ENCODE data around the gene FHIT.
"Not testable (repeated sequence)": the region's sequence is repeated elsewhere in the genome, so short reads cannot be mapped to it uniquely, and the experiment has no call there.

The FHIT gene

GRCh38 chr3:59808446-59808845, 1442.8 kb downstream of the FHIT start:
- no peak for DNase-seq

DNA sequence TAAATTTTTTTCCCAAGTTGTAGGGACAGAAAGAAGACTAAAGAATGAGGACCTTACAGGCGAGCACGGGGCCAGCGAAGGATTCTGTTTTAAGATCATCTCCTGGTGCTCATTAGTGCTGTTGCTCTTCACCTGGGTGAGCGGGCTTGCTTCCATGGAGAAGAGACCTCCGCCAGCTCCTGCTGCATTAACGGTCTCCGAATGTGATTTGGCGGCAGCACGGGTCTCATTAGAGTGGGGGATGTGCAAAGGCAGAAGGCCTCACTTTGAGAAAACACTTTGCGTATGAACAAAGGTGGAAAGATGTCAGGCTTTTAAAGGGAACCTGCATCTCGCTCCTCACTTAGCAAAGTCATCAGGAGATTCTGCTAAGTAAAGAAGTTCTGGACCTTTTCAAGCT, 1448.0 kb downstream of the FHIT start:
- no peak for DNase-seq

- not testable (repeated sequence) for DNase-seq
These were observed 1448.8 kb downstream of the FHIT start for GRCh38 chr3:59802453-59802852.

- no peak for DNase-seq
These were observed 1449.2 kb downstream of the FHIT start for GRCh38 chr3:59802045-59802444.

GRCh38 chr3:59800481-59800880, 1450.8 kb downstream of the FHIT start:
- DNase-seq, result no peak

GRCh38 chr3:59798372-59799086, 1452.7 kb downstream of the FHIT start:
- no peak for DNase-seq

DNA sequence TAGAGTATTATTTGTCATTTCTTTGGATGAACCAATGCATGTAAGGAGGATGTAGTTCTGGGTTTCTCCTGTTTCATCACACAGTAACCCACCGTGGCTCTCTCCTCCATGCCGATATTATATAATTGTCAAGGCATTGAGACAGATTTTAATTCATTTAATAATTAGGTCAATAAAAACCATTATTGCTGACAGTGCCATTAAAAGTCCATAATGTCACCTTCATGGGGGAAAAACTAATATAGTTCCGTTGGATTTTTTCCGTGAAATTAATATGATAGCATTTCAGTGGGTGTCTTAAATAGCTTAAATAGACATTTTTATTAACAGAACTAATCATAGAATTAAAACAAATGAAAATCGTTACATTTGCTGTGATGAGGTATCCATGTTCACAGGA, 1453.7 kb downstream of the FHIT start:
- no peak for DNase-seq

DNA sequence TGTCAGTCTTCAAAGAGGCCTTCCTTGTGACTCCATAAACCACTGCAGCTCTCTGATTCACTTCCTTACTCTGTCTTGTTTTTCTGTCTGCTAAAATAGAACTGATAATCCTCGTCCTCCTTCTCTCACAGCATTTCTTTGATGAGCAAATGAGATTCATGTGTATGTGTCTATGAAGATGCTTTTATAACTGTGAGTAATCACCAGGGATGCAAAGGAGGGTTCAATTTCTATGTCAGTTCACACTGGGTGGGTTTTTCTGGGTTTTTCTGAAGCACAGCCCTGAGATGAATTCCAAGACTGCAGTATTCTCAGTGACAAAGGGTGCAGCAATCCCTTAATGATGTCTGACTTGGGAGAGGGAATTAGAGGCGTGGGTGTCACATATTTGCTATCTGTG, 1454.8 kb downstream of the FHIT start:
- no peak for DNase-seq

DNA sequence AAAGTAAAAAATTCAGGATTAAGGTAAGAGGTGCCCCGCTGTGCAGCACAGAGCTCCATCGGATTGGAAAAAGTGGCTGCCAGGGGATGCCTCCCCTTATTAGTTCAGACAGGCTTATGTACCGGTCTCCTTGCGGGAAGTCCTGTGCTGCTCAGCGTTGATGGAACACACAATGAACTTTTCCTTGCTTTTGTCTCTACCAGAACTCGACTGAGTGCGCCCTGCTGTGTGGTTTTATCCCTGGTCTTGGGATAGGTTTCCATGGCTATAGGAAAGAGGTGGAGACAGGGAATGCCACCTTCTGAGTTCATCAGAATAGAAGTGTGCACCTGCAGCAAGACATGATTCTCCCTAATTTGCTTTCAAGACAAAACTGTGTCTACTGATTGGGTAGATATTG, 1455.5 kb downstream of the FHIT start:
- DNase-seq, result no peak

GRCh38 chr3:59793976-59794375, 1457.3 kb downstream of the FHIT start:
- no peak for DNase-seq

- no peak for DNase-seq
These were observed 1459.4 kb downstream of the FHIT start for GRCh38 chr3:59791774-59792308.

GRCh38 chr3:59790241-59790640, 1461.0 kb downstream of the FHIT start:
- DNase-seq, result no peak

DNA sequence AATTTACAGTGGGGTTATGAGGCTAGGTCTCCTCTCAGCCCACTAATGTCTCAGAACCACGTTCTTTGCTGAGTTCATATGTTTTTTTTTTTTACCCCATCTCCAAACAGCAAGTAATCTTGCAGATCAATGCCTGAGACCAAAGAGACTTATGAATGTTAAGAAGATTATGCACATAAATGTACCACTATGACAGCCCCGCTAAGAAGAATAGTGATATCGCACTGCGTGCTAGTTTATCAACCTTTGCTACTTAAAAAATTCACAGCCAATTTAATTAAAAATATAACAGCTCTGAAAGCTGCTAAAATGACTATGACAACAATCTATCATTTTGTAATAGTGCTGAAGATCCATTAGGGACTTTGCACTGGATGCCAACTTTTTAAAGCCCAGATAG, 1462.5 kb downstream of the FHIT start:
- no peak for DNase-seq

GRCh38 chr3:59788133-59788532, 1463.1 kb downstream of the FHIT start:
- DNase-seq, result no peak

- DNase-seq, result no peak
These were observed 1464.9 kb downstream of the FHIT start for GRCh38 chr3:59786374-59786773.

- DNase-seq, result no peak
These were observed 1467.1 kb downstream of the FHIT start for GRCh38 chr3:59784164-59784563.

DNA sequence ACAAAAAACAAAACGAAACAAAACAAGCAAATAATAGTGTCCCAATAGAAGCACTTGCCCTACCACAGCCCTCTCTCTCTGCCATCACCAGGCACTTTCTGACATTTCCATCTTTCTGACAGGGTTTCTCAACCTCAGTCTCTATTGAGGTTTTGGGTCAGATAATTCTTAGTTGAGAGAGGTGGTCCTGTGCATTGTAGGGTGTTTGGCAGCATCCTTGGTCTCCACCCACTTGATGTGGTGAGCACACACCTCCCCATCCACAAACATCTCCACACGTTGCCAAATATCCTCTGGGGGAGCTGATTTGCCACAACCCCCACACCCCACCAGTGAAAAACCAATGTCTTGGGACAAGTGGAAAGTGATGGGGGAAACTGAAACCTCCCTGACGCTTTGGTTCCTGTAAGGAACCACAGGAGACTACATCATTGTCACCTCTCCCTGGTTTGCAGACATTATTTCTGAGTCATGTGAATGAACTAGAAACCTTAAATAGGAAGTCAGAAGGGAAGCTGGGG, 1467.7 kb downstream of the FHIT start:
- DNase-seq, result no peak

GRCh38 chr3:59782664-59783063, 1468.6 kb downstream of the FHIT start:
- DNase-seq, result no peak

DNA sequence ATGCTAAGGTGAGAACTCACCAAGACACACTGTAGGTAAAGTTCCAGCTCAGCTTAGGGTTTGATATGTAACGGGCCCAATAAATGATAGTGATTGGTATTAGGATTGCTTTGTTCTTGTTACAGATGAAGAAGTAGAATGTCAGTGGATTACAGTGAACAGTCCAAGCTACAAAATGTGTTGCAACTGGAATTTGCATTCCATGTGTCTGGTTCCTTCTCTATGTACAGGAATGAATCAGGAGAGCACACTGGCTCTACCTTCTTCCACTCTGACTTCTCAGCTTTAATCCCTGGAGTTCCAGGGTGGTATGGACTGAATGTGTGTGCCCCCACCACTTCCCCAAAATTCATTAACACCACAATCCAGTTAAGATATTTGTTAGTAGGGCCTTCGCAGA, 1471.0 kb downstream of the FHIT start:
- no peak for DNase-seq

DNA sequence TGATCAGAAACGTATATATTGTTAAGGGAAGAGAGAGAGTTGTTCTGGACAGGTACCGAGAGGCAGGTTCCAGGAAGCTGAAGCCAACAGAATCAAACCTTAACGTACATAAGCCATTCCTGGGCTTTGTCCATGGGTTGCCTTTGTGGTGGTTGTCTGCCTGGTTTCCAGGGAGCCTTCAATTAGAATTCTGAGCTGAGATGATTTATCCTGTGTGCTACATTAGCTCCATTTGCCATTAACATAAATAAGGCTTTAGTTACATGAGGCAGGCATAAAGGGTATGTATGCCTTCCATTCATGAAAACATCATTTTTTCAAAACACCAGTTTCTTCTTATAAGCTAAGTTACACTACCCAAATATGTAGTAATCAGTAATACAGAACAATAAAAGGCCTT, 1472.0 kb downstream of the FHIT start:
- DNase-seq, result no peak

DNA sequence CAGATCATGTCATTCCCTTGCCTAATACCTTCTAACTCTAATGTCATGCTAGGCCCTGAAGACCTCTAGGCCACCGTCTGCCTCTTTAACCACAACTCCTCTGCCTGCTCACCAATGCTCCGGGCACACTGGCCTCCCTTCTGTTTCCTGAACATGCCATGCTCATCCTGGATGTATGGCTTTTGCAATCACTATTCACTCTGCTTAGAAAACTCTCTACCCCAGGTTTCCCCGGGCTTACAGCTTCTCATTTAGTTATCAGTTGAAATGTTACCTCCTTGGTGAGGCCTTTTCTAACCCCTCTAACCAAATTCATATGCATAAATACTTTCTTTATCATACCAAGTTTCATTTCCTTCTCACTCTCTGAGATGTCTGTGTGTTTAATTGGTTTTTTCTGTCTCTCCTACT, 1473.6 kb downstream of the FHIT start:
- no peak for DNase-seq

DNA sequence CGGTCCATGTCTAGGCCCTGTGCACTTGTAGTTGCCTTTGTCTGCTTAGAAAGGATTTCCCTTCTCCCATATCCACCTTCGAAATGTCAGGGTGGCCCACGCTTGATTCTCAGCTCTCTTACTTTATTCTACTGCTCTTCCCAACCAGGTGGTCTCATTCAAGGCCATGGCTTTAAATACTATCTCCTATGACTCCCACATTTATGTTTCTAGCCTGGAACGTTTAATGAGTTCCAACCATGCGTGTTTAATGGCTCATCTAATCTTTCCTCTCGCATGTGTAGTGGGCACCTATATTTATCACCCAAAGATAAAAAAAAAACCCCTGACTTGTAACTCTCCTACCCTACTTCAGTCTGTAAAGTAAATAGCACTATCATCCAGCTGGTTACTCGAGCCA, 1474.2 kb downstream of the FHIT start:
- DNase-seq, result no peak

GRCh38 chr3:59775761-59776325, 1475.4 kb downstream of the FHIT start:
- no peak for DNase-seq

DNA sequence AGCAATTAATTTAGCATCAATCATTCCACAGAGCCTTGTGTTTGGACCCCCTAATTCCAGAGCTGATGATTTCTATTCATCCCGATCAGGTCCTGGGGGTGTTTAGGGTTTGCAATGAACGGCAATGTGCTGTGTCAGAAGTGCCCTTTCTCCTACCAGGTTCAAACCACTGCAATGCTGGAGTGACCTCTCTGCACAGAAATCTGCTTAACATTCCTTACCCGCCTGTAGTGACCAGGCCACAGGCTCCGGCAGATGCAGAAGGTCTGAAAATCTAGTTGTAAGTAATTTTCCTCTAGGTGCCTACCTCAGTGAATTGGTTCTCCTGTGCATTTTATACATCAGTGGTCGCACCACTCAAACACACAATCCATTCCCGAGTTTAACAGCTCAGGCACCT, 1476.1 kb downstream of the FHIT start:
- DNase-seq, result no peak

DNA sequence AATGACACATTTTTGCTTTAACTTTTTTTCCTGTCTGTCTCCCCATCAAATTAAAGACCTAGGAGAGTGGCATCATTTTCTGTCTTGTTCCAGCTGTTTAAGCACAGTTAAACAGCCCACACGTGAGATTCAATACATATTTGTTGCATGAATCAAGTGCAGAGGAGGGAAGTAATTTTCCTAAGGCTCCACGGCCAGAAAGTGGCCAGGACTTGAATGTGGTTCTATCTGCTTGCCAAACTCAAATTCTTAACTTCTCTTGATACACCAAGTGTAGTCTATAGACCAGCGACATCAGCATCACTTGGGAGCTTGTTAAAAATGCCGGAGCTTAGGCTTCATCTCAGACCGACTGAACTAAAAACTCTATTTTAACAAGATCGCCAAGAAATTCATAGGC, 1476.6 kb downstream of the FHIT start:
- DNase-seq, result no peak

Measured in effector CD8-positive, alpha-beta T cell (primary cell).